OCI-LY7 (cell line): ENCODE data around the gene ERMAP. TPM values are rescaled to one million over a fixed set of nuclear protein-coding genes. Genes with fewer than 3 reads are reported as not detected.

Experiments used
- Bru-seq: library from RNA; stranded (reverse); fragments of 400-500 nt; gene quantifications from one replicate; lab custom pipeline; 2021; lab: Mats Ljungman, UMichigan
- BruChase-seq, 2 experiments: library from RNA; stranded (reverse); fragments of 400-500 nt; gene quantifications; one replicate each; lab custom pipeline; 2021; lab: Mats Ljungman, UMichigan
- BruUV-seq: library from RNA; stranded (reverse); fragments of 400-500 nt; replicated peaks from 2 replicates; lab custom pipeline; 2021; lab: Mats Ljungman, UMichigan
- CTCF ChIA-PET: fragments of 300-600 bp; sonication (Branson Sonifier 250); formaldehyde crosslinking; loops from one replicate; lab custom pipeline; 2022; ENCODE audit warnings: antibody characterized with exemption; ENCODE audit not compliant: unreplicated experiment; lab: Charles Lee
- POLR2A ChIA-PET: fragments of 300-600 bp; sonication (Branson Sonifier 250); formaldehyde crosslinking; loops from one replicate; lab custom pipeline; 2022; ENCODE audit warnings: antibody characterized with exemption; lab: Charles Lee
- DNase-seq: peaks from one replicate; pipeline ENCODE4 v3.0.0-alpha.2; 2015; ENCODE audit warnings: low spot score
- H2AFZ ChIP-seq: fragments of 200-600 bp; sonication (generic), shearing (Covaris generic); 2 replicates; pipeline ENCODE4 v1.6.1; 2014; ENCODE audit warnings: mild to moderate bottlenecking, antibody characterized with exemption, low read length, moderate library complexity
- H3K27ac ChIP-seq: fragments of 200-600 bp; sonication (generic); 2 replicates; pipeline ENCODE4 v1.5.1; 2014; ENCODE audit warnings: mixed run types, low read depth, mild to moderate bottlenecking, moderate library complexity, low read length, inconsistent platforms; ENCODE audit not compliant: poor library complexity, severe bottlenecking
- H3K36me3 ChIP-seq: fragments of 200-600 bp; sonication (generic); 2 replicates; pipeline ENCODE4 v1.6.1; 2014; ENCODE audit warnings: mild to moderate bottlenecking, antibody characterized with exemption, low read length, moderate library complexity, mixed read lengths; ENCODE audit not compliant: insufficient read depth
- H3K4me1 ChIP-seq: fragments of 200-600 bp; sonication (generic); 2 replicates; pipeline ENCODE4 v1.5.1; 2014; ENCODE audit warnings: mild to moderate bottlenecking, low read length; ENCODE audit not compliant: insufficient read depth, poor library complexity, severe bottlenecking
- H3K4me2 ChIP-seq: fragments of 200-600 bp; sonication (generic); 2 replicates; pipeline ENCODE4 v1.6.1; 2014; ENCODE audit warnings: mild to moderate bottlenecking, low read length
- H3K4me3 ChIP-seq: fragments of 200-600 bp; sonication (generic); 2 replicates; pipeline ENCODE4 v1.5.1; 2014; ENCODE audit warnings: mild to moderate bottlenecking, low read depth, low read length; ENCODE audit not compliant: poor library complexity, severe bottlenecking
- H3K79me2 ChIP-seq: fragments of 200-600 bp; sonication (generic); 2 replicates; pipeline ENCODE4 v1.6.1; 2016; ENCODE audit warnings: low read depth, mild to moderate bottlenecking, low read length, moderate library complexity, mixed read lengths; ENCODE audit not compliant: insufficient read depth
- H3K9me2 ChIP-seq: fragments of 200-600 bp; sonication (generic); 2 replicates; pipeline ENCODE4 v1.6.1; 2016; ENCODE audit warnings: mild to moderate bottlenecking, low read length, mixed read lengths; ENCODE audit not compliant: insufficient read depth
- H3K9me3 ChIP-seq: fragments of 200-600 bp; sonication (generic); 2 replicates; pipeline ENCODE4 v1.6.1; 2014; ENCODE audit warnings: mild to moderate bottlenecking, mixed run types, low read length, mixed read lengths
- H4K20me1 ChIP-seq: fragments of 200-600 bp; sonication (generic); 2 replicates; pipeline ENCODE4 v1.6.1; 2014; ENCODE audit warnings: mild to moderate bottlenecking, antibody characterized with exemption, low read length, moderate library complexity, mixed read lengths; ENCODE audit not compliant: insufficient read depth
- CTCF ChIP-seq: fragments of 200-600 bp; sonication (generic); conservative IDR thresholded peaks from 2 replicates; pipeline ENCODE4 v1.5.1; 2014; ENCODE audit warnings: mild to moderate bottlenecking, antibody characterized with exemption, low read length, moderate library complexity, mixed read lengths
- EZH2phosphoT487 ChIP-seq: fragments of 200-600 bp; sonication (generic); IDR thresholded peaks from 2 replicates; pipeline ENCODE4 v1.6.1; 2018; ENCODE audit warnings: low read depth, borderline replicate concordance, mild to moderate bottlenecking, mixed run types, antibody characterized with exemption, low read length, moderate library complexity, mixed read lengths
- intact Hi-C: fragments of 100-400 bp; cut with micrococcal nuclease; formaldehyde crosslinking; loops from one replicate; pipeline ENCODE4 v1.10.0; 2022; ENCODE audit not compliant: unreplicated experiment
- long read RNA-seq: library from polyadenylated mRNA; stranded (forward); transcript quantifications from one replicate; pipeline ENCODE4 v2.0.0, GENCODE V29; 2022
- total RNA-seq, 2 experiments: library from RNA; depleted of rRNA in 1 of 2; stranded (reverse); fragments of >200 nt in 1 of 2; shearing (Covaris generic) in 1 of 2; gene quantifications; 2 replicates each; pipeline ENCODE4 v1.2.3, GENCODE V29; 2014 to 2022

The ERMAP gene
- total RNA-seq (2014; rRNA removed; shearing (Covaris generic)) = 2.3 and 2.7 TPM in 2 replicates
- total RNA-seq (2022) = 5.1 and 5.2 TPM in 2 replicates
- percentile 52 among the genes with signal in this experiment for Bru-seq, nascent RNA
- BruChase-seq, experiment 1, labeled RNA remaining after a 6-hour chase = percentile 48 among the genes with signal in this experiment
- BruChase-seq, experiment 2, labeled RNA remaining after a 2-hour chase = percentile 52 among the genes with signal in this experiment
- long read RNA-seq, partial matches to known transcripts = 0 of 3 reads
- long read RNA-seq, other reads (novel, unspliced or antisense) = 3 of 3 reads

- BruUV-seq = no TSS peak
- Histone ChIP-seq H3K4me3 (peak within 1 kb of the TSS; percentile 84), H3K4me1 (peaks cover 21% of the 10 kb centered on the region), H3K36me3 (no peaks in the 10 kb centered on the region), H3K9me3 (no peaks in the 10 kb centered on the region), H3K79me2 (no peaks in the 10 kb centered on the region; the same call in 1 of the 2 replicates), H3K4me2 (peak within 1 kb of the TSS; percentile 94), H4K20me1 (no peaks in the 10 kb centered on the region), H3K27ac (peak within 1 kb of the TSS; percentile 57), H3K9me2 (no peaks in the 10 kb centered on the region), H2AFZ (peak within 1 kb of the TSS; percentile 80; the same call in 1 of the 2 replicates)
- ChIA-PET POLR2A (interaction anchor here (0.5 to 2.6 kb wide), 11 partner anchors 10 to 257 kb away, joined by 3 to 18 read pairs (median 4); partner anchors contain the start of genes C1orf50, P3H1 and ZNF691), CTCF (interaction anchor here (1.2 kb wide), 1 partner anchor 30 kb away, joined by 3 read pairs; the partner anchor contains the start of gene ZNF691)
- intact Hi-C loops = loop anchor here (2.0 kb wide), 1 partner anchor 30 kb away; the partner anchor contains the start of gene ZNF691
- peak; percentile 93 for DNase-seq
- TF ChIP-seq CTCF (no peak; the same call in 1 of the 2 replicates), EZH2phosphoT487 (no peak)
These were observed at the start of gene ERMAP, which contains the start of gene SVBP for GRCh38 chr1:42816585-42817439. Gene ERMAP, plus strand, starts transcription at chr1:42817122. Its CDS starts 13,327 bp downstream, at chr1:42830449. Gene SVBP, minus strand, starts transcription at chr1:42817397. Its CDS starts 853 bp downstream, at chr1:42816544.

GRCh38 chr1:42767510-42768000, 49.4 kb upstream of the ERMAP start:
- Histone ChIP-seq H3K79me2 (peaks cover 49% of the 10 kb centered on the region), H3K27ac (peak overlapping the region; percentile 52), H4K20me1 (peaks cover 10% of the 10 kb centered on the region), H3K4me3 (peak overlapping the region; percentile 82), H3K9me3 (no peaks in the 10 kb centered on the region), H3K4me1 (peaks cover 27% of the 10 kb centered on the region), H3K9me2 (no peaks in the 10 kb centered on the region), H2AFZ (peak overlapping the region; percentile 69; the same call in 1 of the 2 replicates), H3K36me3 (peaks cover 15% of the 10 kb centered on the region), H3K4me2 (peak overlapping the region; percentile 99)
- intact Hi-C loops = loop anchor here (1.0 to 10.0 kb wide), 4 partner anchors 85 to 433 kb away; partner anchors contain the start of genes FOXJ3, PPIH, SLC2A1 and YBX1
- ChIA-PET POLR2A (interaction anchor here (0.5 to 3.5 kb wide), 12 partner anchors 9 to 311 kb away, joined by 3 to 35 read pairs (median 3); partner anchors contain the start of genes PPCS, PPIH and ZNF691), CTCF (interaction anchor here (1.1 to 2.3 kb wide), 3 partner anchors 41 to 174 kb away, joined by 4 to 9 read pairs (median 4); partner anchors contain the start of gene ZNF691)
- BruUV-seq = no TSS peak
- no peak for DNase-seq
- TF ChIP-seq CTCF (no peak), EZH2phosphoT487 (no peak)
